ENCODE measurements around the gene KLK13. TPM values are rescaled to one million over a fixed set of nuclear protein-coding genes. Genes with fewer than 3 reads are reported as not detected.
A peak's percentile ranks its signal among the peaks of the same experiment; 100 is the strongest.

The KLK13 gene
- total RNA-seq, 1 donor from 2014 or later = 1.5 TPM

GRCh38 chr19:51020988-51021651 lies 43.8 kb downstream of the KLK13 start:
- H3K4me3 Mint-ChIP-seq = peak overlapping the region; percentile 59
- H3K27me3 Mint-ChIP-seq = peaks cover 73% of the 10 kb centered on the region

GRCh38 chr19:51019544-51019925 lies 45.4 kb downstream of the KLK13 start, which contains the start of gene KLK10:
KLK10 (minus strand) TSS chr19:51019709; CDS start chr19:51019130, 579 bp downstream.
- Mint-ChIP-seq H3K27ac (peak within 1 kb of the TSS; percentile 25), H3K27me3 (peaks cover 76% of the 10 kb centered on the region), H3K4me1 (ENCODE audit: unreplicated experiment) (no peaks in the 10 kb centered on the region), H3K36me3 (no peaks in the 10 kb centered on the region), H3K4me3 (peak within 1 kb of the TSS; percentile 85), H3K9me3 (no peaks in the 10 kb centered on the region)
- no peak for DNase-seq (ENCODE audit: extremely low spot score, unreplicated experiment)
- TF ChIP-seq CTCF (conservative IDR thresholded peaks at IDR 0.05) = no peak

More at GRCh38 chr19:51020988-51021651, 43.8 kb downstream of the KLK13 start:
- Mint-ChIP-seq H3K27ac (peak overlapping the region; percentile 41), H3K4me1 (ENCODE audit: unreplicated experiment) (no peaks in the 10 kb centered on the region), H3K36me3 (no peaks in the 10 kb centered on the region), H3K9me3 (no peaks in the 10 kb centered on the region)
- no peak for DNase-seq (ENCODE audit: extremely low spot score, unreplicated experiment)
- TF ChIP-seq CTCF (conservative IDR thresholded peaks at IDR 0.05) = peak; percentile 80

GRCh38 chr19:51018745-51019543 lies 45.9 kb downstream of the KLK13 start:
- Mint-ChIP-seq H3K27me3 (peaks cover 82% of the 10 kb centered on the region), H3K4me1 (ENCODE audit: unreplicated experiment) (no peaks in the 10 kb centered on the region), H3K4me3 (peak overlapping the region; percentile 85), H3K36me3 (no peaks in the 10 kb centered on the region), H3K27ac (no peak overlapping the region), H3K9me3 (no peaks in the 10 kb centered on the region)
- TF ChIP-seq CTCF (conservative IDR thresholded peaks at IDR 0.05) = no peak
- no peak for DNase-seq (ENCODE audit: extremely low spot score, unreplicated experiment)

GRCh38 chr19:51016798-51017683 lies 47.9 kb downstream of the KLK13 start:
- no peaks in the 10 kb centered on the region for H3K36me3 Mint-ChIP-seq
- no peaks in the 10 kb centered on the region for H3K9me3 Mint-ChIP-seq
- H3K27ac Mint-ChIP-seq = peak overlapping the region; percentile 41
- no peaks in the 10 kb centered on the region for H3K4me1 Mint-ChIP-seq (ENCODE audit: unreplicated experiment)
- H3K27me3 Mint-ChIP-seq = peaks cover 83% of the 10 kb centered on the region
- peak overlapping the region; percentile 88 for H3K4me3 Mint-ChIP-seq
- peak; percentile 76 for TF ChIP-seq CTCF (conservative IDR thresholded peaks at IDR 0.05)
- peak; percentile 74 for DNase-seq (ENCODE audit: extremely low spot score, unreplicated experiment)

DNA sequence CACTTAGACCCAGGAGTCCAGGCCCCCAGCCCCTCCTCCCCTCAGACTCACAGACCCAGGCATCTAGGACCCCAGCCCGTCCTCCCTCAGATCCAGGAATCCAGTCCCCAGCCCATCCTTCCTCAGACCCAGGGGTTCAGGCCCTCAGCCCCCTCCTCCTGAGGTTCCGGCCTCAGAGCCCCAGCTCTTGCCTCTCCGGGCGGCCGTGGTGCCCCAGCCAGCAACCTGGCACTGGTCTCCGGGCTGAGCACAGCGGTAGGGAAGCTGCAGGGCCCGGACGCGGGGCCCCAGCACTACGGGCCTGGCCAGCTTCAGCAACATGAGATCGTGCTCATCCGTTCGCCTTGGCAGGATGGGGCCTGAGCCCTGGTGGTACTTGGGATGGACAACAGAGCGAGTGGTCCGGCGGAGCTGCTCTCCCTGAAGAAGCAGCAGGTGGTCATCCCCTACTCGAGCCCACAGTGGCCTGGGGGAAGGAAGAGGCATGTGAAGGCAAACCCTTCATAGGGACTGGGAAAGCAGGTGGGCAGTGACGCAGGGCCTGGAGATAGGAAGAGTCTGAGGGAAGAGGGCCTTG lies 49.1 kb downstream of the KLK13 start:
- Mint-ChIP-seq H3K27ac (no peak overlapping the region), H3K36me3 (no peaks in the 10 kb centered on the region), H3K4me3 (peak overlapping the region; percentile 58), H3K27me3 (peaks cover 79% of the 10 kb centered on the region), H3K9me3 (no peaks in the 10 kb centered on the region), H3K4me1 (ENCODE audit: unreplicated experiment) (no peaks in the 10 kb centered on the region)
- DNase-seq (ENCODE audit: extremely low spot score, unreplicated experiment) = no peak
- no peak for TF ChIP-seq CTCF (conservative IDR thresholded peaks at IDR 0.05)

Data from type B pancreatic cell (in vitro differentiated cells).